Measurements from ENCODE around the gene PTH2.

Gene PTH2

GRCh38 chr19:49409441-49410029 lies 13.7 kb downstream of the PTH2 start:
- DNase-seq, result peak; percentile 59 to 83 (median 80)

DNA sequence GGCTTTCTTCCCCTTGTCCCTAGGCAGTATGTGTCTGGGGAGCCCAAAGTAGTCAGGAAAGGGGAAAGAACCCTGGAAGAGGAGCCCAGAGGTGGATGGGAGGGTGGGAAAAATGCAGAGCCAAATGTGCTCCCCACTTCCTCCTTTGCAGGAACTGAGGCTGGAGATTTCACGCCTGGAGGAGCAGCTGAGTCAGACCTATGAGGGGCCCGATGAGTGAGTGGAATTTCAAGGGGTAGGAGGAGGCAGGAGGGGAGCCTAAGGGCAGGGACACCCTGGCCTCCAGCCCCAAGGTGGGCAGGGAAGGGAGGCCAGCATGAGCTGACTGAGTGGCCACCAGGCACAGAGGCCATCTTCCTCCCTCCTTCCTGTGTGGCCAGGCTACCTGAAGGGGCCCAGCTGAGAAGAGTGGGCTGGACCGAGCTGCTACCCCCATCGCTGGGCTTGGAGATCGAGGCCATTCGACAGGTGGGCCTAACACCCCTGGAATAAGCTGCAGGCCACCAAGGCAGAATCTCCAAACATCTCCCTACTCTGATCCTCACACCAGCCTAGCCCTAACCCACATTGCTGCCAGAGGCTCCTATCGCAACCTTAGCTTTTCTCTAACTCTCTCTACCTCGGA lies 14.3 kb downstream of the PTH2 start:
- peak; percentile 23 to 59 (median 55) for DNase-seq

GRCh38 chr19:49407482-49408015 lies 15.7 kb downstream of the PTH2 start:
- DNase-seq, result no peak

- DNase-seq, result peak in 1 of 4 experiments; percentile 9
These were observed 16.2 kb downstream of the PTH2 start for GRCh38 chr19:49407079-49407478.

DNA sequence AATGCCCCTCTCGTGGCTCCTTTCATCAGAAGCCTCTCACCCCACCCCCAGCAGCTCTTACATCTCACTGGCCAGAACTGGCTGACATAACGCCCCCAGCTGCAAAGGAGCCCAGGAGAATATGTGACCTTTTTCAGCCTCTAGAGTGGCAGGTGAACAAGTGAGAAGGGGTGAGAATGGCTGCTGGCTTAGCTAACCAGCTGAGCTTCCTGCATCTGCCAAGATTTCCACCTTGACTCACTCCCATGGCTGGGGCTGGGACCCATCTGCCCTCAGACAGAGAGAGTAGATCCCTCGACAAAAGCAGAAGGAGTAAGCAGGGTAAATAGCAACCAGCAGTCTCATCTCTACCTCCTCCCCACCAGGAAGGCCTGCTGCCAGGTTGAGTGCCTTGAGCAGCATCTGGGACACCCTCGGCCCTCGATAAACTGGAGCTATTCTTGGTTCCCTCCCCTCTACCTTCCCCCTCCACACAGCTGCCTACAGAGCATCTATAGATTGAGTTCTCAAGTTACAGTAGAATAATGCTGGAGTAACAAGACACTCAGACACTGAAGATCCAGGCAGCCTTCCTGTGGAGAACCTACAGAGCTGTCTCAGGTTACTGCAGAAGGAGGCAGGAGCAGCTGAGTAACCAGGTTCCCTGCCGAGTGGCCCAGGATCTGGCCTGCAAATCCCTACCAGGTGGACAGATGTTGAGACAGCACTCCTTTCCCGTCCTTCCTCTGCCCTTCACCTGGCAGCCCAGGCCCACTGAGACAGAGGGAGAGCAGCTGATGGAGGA lies 19.6 kb downstream of the PTH2 start:
- no peak for DNase-seq

DNA sequence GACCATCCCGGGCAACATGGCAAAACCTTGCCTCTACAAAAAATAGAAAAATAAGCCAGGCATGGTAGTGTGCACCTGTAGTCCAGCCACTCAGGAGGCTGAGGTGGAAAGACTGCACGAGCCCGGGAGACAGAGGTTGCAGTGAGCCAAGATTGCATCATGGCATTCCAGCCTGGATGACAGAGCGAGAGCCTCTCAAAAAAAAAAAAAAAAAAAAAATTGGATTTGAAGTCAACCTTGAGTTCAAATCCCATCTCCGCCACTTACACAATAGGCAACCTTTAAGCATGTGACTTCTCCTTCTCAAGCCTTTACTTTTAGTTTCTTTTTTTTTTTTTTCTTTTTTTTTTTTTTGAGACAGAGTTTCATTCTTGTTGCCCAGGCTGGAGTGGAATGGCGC lies 23.2 kb downstream of the PTH2 start:
- no peak for DNase-seq

DNA sequence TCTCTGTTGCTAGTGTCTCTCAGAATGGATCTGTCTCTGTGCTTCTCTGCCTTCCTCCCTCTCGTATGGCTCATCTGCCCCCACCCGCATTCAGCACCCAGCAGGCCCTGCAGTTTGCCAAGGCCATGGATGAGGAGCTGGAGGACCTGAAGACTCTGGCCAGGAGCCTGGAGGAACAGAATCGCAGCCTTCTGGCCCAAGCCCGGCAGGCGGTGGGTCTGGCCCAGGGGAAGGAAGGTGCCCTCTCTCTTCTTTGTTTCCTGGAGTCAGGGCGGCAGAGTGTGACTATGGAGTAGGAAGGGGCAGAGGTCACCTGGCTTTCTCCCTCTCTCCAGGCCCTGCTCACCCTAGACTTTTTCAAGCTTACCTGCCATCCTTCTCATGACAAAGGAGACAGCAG lies 24.3 kb downstream of the PTH2 start:
- no peak for DNase-seq

DNA sequence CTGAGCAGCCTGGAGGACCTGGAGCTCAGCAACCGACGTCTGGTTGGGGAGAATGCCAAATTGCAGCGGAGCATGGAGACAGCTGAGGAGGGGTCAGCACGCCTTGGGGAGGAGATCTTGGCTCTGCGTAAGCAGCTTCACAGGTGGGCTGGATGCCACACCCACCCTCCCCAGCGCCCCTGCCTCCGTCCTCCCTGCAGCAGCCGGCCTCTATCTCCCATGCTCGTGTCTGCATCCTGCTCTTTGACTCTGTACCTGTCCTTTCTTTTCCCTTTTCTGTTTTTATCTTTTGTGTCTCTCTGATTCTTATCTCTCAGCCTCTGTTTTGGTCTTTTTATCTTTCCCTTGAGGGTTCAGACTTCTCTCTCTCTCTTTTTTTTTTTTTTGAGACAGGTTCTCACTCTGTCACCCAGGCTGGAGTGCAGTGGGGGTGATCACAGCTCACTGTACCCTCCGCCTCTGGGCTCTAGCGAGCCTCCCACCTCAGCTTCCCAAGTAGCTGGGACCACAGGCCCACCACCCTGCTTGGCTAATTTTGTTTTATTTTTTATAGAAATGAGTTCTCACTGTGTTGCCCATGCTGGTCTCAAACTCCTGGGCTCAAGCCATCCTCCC lies 25.1 kb downstream of the PTH2 start:
- DNase-seq, result no peak

GRCh38 chr19:49396738-49397505 lies 26.3 kb downstream of the PTH2 start:
- DNase-seq, result no peak

GRCh38 chr19:49395581-49396407 lies 27.4 kb downstream of the PTH2 start:
- DNase-seq, result peak in 1 of 4 experiments; percentile 38

- no peak for DNase-seq
These were observed 29.4 kb downstream of the PTH2 start for GRCh38 chr19:49393881-49394280.

GRCh38 chr19:49391581-49392399 lies 31.5 kb downstream of the PTH2 start:
- DNase-seq, result peak; percentile 78 to 90 (median 85)

DNA sequence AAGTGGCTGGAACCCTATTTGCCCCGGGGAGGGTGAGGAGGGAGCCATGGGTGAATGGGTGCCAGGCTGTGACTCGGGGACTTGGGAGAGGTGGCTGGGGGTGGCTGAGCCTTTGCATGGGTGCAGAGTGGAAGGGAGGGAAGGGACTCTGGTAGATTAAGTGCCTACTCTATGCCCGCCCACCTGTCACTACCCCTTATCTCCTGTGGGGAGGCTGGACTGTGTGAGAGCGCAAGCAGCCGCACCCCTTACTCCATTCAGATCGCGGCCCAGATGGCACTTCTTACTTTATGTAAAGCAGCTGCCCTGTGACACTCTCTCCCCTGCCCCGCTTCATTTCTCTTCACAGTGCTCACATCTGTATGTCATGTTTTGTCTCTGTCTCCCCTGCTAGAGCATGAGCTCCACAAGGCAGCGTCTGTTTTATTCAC lies 32.3 kb downstream of the PTH2 start:
- DNase-seq, result no peak

DNA sequence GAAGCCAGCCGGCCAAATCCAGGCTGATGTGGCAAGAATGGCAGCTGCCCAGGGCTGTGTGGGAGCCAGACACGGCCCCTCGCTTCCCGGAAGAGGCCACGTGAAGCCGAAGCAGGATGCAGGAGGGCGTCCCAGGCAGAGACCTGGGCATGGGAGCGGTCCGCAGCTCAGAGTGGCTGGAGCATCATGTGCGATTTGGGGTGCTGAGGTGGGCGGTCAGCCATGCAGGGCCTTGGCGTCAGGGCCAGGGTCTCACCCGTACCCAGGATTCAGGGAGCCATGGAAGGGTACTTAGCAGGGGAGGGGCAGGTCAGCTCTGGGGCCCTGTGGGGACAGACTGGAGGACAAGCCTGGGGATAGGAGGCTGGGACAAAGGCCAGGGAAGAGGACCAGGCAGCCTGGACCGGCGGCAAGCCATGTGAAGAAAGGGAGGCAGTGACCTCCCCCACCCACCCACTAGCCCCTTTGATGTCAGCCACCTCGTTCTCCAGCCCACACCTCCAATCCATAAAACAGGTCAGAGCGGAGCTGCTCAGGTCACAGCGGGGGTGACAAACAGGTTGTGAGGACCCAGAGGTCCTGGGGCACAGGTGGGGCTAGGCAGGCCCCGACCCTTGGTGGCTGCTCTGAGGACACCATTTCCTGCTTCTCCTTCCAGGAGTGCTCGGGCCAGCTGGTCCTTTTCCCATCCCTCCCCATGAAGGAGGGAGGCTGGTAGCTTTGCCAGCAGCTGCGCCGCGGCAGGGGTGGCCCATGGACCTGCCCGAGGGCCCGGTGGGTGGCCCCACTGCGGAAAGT lies 32.9 kb downstream of the PTH2 start:
- no peak for DNase-seq

GRCh38 chr19:49389406-49389805 lies 33.8 kb downstream of the PTH2 start:
- no peak for DNase-seq

- DNase-seq, result peak; percentile 85 to 89 (median 88)
These were observed 35.3 kb downstream of the PTH2 start, which contains the start of gene KASH5 for GRCh38 chr19:49387936-49388372. Gene KASH5, plus strand, starts transcription at chr19:49388249. Its CDS starts 2,635 bp downstream, at chr19:49390884.

GRCh38 chr19:49383599-49383998 lies 39.6 kb downstream of the PTH2 start:
- no peak for DNase-seq

DNA sequence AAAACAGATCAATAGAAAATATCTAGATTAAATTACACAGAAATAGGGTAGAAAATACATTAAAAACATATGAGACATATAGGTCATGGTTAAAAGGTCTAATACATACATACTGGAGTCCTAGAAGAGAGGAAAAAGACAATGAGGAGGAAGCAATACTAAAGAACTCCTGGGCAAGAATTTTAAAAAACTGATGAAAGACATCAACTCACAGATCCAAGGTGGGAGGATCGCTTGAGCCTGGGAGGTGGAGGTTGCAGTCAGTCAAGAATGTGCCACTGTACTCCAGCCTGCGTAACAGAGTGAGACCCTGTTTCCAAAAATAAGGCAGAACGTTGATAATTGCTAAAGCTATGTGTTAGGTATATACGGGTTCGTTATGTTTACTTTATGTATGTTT lies 40.6 kb downstream of the PTH2 start:
- no peak for DNase-seq

- DNase-seq, result no peak
These were observed 42.9 kb downstream of the PTH2 start for GRCh38 chr19:49380391-49380790.

Data from suppressor macrophage (primary cell).